ENCODE measurements around the gene VAPB. TPM values are rescaled to one million over a fixed set of nuclear protein-coding genes. Genes with fewer than 3 reads are reported as not detected.

Gene VAPB
- polyA plus RNA-seq, 1 donor from 2014 or later: 32.5 TPM

DNA sequence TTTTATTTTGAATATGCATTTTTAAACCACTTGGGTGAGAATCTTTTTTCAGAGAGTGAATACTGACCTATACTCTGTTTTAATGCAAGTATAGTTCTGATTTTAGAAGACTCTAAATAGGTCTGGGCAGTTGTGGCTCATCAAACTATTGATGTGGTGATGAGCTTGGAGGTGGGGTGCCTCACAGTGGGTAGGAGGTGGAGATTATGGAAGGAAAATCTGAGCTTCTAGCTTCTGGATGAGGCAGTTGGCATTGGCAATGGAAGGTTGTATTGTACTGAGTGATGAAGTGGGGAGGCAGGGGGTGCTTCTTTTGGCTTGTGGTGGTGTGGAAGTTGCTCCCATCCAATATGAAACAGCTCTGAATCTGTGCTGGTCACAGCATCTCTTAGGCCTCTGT is 52.7 kb downstream of the VAPB start:
- Histone ChIP-seq H3K79me2 (replicated peaks; ENCODE audit: insufficient read depth, low read length) (peaks cover 5% of the 10 kb centered on the region), H3K27ac (ENCODE audit: low read length) (no peak overlapping the region), H3K36me3 (ENCODE audit: insufficient read depth, low read length) (peaks cover 4% of the 10 kb centered on the region), H3K9me2 (ENCODE audit: insufficient read depth, low read length) (no peaks in the 10 kb centered on the region), H3F3A (ENCODE audit: insufficient read depth, low read length, poor library complexity, severe bottlenecking) (no peaks in the 10 kb centered on the region), H3K9me3 (ENCODE audit: low read length) (no peaks in the 10 kb centered on the region), H3K9ac (ENCODE audit: low read length) (no peak overlapping the region), H3K27me3 (ENCODE audit: insufficient read depth, low read depth, low read length) (no peaks in the 10 kb centered on the region), H2AFZ (ENCODE audit: low read depth, low read length) (no peak overlapping the region), H3K4me3 (ENCODE audit: low read length) (no peak overlapping the region), H3K4me2 (ENCODE audit: low read length) (no peak overlapping the region), H4K20me1 (ENCODE audit: insufficient read depth) (no peaks in the 10 kb centered on the region)
- TF ChIP-seq, protein P1, sequence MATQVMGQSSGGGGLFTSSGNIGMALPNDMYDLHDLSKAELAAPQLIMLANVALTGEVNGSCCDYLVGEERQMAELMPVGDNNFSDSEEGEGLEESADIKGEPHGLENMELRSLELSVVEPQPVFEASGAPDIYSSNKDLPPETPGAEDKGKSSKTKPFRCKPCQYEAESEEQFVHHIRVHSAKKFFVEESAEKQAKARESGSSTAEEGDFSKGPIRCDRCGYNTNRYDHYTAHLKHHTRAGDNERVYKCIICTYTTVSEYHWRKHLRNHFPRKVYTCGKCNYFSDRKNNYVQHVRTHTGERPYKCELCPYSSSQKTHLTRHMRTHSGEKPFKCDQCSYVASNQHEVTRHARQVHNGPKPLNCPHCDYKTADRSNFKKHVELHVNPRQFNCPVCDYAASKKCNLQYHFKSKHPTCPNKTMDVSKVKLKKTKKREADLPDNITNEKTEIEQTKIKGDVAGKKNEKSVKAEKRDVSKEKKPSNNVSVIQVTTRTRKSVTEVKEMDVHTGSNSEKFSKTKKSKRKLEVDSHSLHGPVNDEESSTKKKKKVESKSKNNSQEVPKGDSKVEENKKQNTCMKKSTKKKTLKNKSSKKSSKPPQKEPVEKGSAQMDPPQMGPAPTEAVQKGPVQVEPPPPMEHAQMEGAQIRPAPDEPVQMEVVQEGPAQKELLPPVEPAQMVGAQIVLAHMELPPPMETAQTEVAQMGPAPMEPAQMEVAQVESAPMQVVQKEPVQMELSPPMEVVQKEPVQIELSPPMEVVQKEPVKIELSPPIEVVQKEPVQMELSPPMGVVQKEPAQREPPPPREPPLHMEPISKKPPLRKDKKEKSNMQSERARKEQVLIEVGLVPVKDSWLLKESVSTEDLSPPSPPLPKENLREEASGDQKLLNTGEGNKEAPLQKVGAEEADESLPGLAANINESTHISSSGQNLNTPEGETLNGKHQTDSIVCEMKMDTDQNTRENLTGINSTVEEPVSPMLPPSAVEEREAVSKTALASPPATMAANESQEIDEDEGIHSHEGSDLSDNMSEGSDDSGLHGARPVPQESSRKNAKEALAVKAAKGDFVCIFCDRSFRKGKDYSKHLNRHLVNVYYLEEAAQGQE (IDR thresholded peaks at IDR 0.05; ENCODE audit: borderline replicate concordance): no peak
- TF ChIP-seq POLR2AphosphoS5 (IDR thresholded peaks at IDR 0.05): no peak
- TF ChIP-seq, protein P2, sequence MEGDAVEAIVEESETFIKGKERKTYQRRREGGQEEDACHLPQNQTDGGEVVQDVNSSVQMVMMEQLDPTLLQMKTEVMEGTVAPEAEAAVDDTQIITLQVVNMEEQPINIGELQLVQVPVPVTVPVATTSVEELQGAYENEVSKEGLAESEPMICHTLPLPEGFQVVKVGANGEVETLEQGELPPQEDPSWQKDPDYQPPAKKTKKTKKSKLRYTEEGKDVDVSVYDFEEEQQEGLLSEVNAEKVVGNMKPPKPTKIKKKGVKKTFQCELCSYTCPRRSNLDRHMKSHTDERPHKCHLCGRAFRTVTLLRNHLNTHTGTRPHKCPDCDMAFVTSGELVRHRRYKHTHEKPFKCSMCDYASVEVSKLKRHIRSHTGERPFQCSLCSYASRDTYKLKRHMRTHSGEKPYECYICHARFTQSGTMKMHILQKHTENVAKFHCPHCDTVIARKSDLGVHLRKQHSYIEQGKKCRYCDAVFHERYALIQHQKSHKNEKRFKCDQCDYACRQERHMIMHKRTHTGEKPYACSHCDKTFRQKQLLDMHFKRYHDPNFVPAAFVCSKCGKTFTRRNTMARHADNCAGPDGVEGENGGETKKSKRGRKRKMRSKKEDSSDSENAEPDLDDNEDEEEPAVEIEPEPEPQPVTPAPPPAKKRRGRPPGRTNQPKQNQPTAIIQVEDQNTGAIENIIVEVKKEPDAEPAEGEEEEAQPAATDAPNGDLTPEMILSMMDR (IDR thresholded peaks at IDR 0.05; ENCODE audit: poor library complexity, severe bottlenecking): no peak
- TF ChIP-seq RAD21 (conservative IDR thresholded peaks at IDR 0.05): no peak
- no peak for TF ChIP-seq MXI1 (conservative IDR thresholded peaks at IDR 0.05; ENCODE audit: poor library complexity, severe bottlenecking)
- TF ChIP-seq EP300 (conservative IDR thresholded peaks at IDR 0.05; ENCODE audit: poor library complexity, severe bottlenecking): no peak
- TF ChIP-seq EZH2 (IDR thresholded peaks at IDR 0.05; ENCODE audit: borderline replicate concordance, insufficient read depth, low read length, poor library complexity, severe bottlenecking): no peak
- no peak for TF ChIP-seq TAF1 (IDR thresholded peaks at IDR 0.05; ENCODE audit: low read depth)
- TF ChIP-seq SMC3 (conservative IDR thresholded peaks at IDR 0.05; ENCODE audit: poor library complexity): no peak

DNA sequence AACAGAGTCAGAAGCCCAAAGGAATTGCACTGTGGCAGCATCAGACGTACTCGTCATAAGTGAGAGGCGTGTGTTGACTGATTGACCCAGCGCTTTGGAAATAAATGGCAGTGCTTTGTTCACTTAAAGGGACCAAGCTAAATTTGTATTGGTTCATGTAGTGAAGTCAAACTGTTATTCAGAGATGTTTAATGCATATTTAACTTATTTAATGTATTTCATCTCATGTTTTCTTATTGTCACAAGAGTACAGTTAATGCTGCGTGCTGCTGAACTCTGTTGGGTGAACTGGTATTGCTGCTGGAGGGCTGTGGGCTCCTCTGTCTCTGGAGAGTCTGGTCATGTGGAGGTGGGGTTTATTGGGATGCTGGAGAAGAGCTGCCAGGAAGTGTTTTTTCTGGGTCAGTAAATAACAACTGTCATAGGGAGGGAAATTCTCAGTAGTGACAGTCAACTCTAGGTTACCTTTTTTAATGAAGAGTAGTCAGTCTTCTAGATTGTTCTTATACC is 55.8 kb downstream of the VAPB start:
- H3K4me2 ChIP-seq (ENCODE audit: low read length): no peak overlapping the region

More for the DNA sequence above, 55.8 kb downstream of the VAPB start:
- H3K27me3 ChIP-seq (ENCODE audit: insufficient read depth, low read depth, low read length): no peaks in the 10 kb centered on the region
- TF ChIP-seq, protein P2 (IDR thresholded peaks at IDR 0.05; ENCODE audit: poor library complexity, severe bottlenecking): no peak
- TF ChIP-seq EP300 (conservative IDR thresholded peaks at IDR 0.05; ENCODE audit: poor library complexity, severe bottlenecking): no peak
- TF ChIP-seq MXI1 (conservative IDR thresholded peaks at IDR 0.05; ENCODE audit: poor library complexity, severe bottlenecking): no peak
- TF ChIP-seq TAF1 (IDR thresholded peaks at IDR 0.05; ENCODE audit: low read depth): no peak
- TF ChIP-seq RAD21 (conservative IDR thresholded peaks at IDR 0.05): no peak
- TF ChIP-seq SMC3 (conservative IDR thresholded peaks at IDR 0.05; ENCODE audit: poor library complexity): no peak
- TF ChIP-seq, protein P1 (IDR thresholded peaks at IDR 0.05; ENCODE audit: borderline replicate concordance): no peak
- no peak for TF ChIP-seq POLR2AphosphoS5 (IDR thresholded peaks at IDR 0.05)
- no peak for TF ChIP-seq EZH2 (IDR thresholded peaks at IDR 0.05; ENCODE audit: borderline replicate concordance, insufficient read depth, low read length, poor library complexity, severe bottlenecking)
- H3K4me3 ChIP-seq (ENCODE audit: low read length): no peak overlapping the region
- H4K20me1 ChIP-seq (ENCODE audit: insufficient read depth): no peaks in the 10 kb centered on the region
- H3F3A ChIP-seq (ENCODE audit: insufficient read depth, low read length, poor library complexity, severe bottlenecking): no peaks in the 10 kb centered on the region
- no peak overlapping the region for H3K27ac ChIP-seq (ENCODE audit: low read length)
- no peak overlapping the region for H2AFZ ChIP-seq (ENCODE audit: low read depth, low read length)
- H3K9me2 ChIP-seq (ENCODE audit: insufficient read depth, low read length): no peaks in the 10 kb centered on the region
- H3K9ac ChIP-seq (ENCODE audit: low read length): no peak overlapping the region
- no peaks in the 10 kb centered on the region for H3K79me2 ChIP-seq (replicated peaks; ENCODE audit: insufficient read depth, low read length)
- no peaks in the 10 kb centered on the region for H3K9me3 ChIP-seq (ENCODE audit: low read length)
- peaks cover 4% of the 10 kb centered on the region for H3K36me3 ChIP-seq (ENCODE audit: insufficient read depth, low read length)

Measured in neural cell (in vitro differentiated cells).